Measurements from ENCODE around the gene HAUS3.

DNA sequence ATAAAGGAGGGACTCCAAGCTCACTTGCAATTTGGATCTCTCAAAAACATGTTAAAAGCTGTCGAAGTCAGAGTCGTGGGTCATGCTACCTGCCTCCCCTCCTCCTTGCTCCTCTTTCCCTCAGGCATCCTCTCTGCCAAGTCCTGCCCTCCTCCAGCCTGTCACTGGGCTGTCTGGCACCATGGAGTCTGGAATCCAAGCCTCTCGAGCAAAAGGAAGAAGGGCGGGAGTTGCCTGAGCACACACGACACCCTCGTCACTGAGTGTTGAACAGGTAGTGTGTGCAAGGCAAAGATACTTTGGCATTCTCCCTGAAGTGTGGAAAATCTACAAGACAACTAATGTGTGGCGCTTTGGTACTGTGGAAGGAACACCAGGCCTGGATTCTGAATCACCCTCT lies 62.2 kb downstream of the HAUS3 start:
- TF ChIP-seq, protein P1, sequence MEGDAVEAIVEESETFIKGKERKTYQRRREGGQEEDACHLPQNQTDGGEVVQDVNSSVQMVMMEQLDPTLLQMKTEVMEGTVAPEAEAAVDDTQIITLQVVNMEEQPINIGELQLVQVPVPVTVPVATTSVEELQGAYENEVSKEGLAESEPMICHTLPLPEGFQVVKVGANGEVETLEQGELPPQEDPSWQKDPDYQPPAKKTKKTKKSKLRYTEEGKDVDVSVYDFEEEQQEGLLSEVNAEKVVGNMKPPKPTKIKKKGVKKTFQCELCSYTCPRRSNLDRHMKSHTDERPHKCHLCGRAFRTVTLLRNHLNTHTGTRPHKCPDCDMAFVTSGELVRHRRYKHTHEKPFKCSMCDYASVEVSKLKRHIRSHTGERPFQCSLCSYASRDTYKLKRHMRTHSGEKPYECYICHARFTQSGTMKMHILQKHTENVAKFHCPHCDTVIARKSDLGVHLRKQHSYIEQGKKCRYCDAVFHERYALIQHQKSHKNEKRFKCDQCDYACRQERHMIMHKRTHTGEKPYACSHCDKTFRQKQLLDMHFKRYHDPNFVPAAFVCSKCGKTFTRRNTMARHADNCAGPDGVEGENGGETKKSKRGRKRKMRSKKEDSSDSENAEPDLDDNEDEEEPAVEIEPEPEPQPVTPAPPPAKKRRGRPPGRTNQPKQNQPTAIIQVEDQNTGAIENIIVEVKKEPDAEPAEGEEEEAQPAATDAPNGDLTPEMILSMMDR (IDR thresholded peaks at IDR 0.05): no peak
- TF ChIP-seq EZH2 (IDR thresholded peaks at IDR 0.05) (no peak), EZH2phosphoT487 (IDR thresholded peaks at IDR 0.05) (no peak)

Data from neural progenitor cell (in vitro differentiated cells).